Measurements from ENCODE around the gene LRBA. TPM values are rescaled to one million over a fixed set of nuclear protein-coding genes. Genes with fewer than 3 reads are reported as not detected.

Gene LRBA
- total and polyA plus RNA-seq, 2 of the 4 experiments (the other 2 are of a cell fraction): 10.2 to 51.6 TPM

GRCh38 chr4:150680651-150681050, 334.4 kb downstream of the LRBA start:
- WGBS, 2 experiments (ENCODE audit: extremely low coverage in 2 of 2, insufficient read length in 1 of 2): no CpG with 5 or more reads among the region's 5 CpGs
- no peak overlapping the region for H2BK20ac ChIP-seq (ENCODE audit: low read depth, low read length)
- no peak overlapping the region for H2BK120ac ChIP-seq (ENCODE audit: low read depth, low read length)
- H2AK9ac ChIP-seq (replicated peaks; ENCODE audit: low read depth, low read length, poor library complexity): no peak overlapping the region
- DNase-seq: no peak
- no peak overlapping the region for H4K8ac ChIP-seq (ENCODE audit: low read depth in 2 of 2, low read length in 2 of 2)
- no peaks in the 10 kb centered on the region for H3K27me3 ChIP-seq (ENCODE audit: control insufficient read depth, insufficient read depth, low read length)
- H3K27ac ChIP-seq (ENCODE audit: insufficient read depth, low read length): no peak overlapping the region
- H3K9me3 ChIP-seq (ENCODE audit: control insufficient read depth, insufficient read depth, low read length): no peaks in the 10 kb centered on the region
- H4K20me1 ChIP-seq (ENCODE audit: insufficient read depth, low read length): no peaks in the 10 kb centered on the region
- intact Hi-C loops (cut with micrococcal nuclease) (loop anchor here (5.0 kb wide), 1 partner anchor 52 kb away; no protein-coding TSS in a partner anchor), in situ Hi-C loops (cut with MboI; ENCODE audit: low sequenced_read_pairs) (no loop called here), dilution Hi-C loops (cut with HindIII; ENCODE audit: low sequenced_read_pairs, unreplicated experiment) (no loop called here)
- no peak overlapping the region for H4K91ac ChIP-seq (ENCODE audit: insufficient read depth, low read depth, low read length)
- no peak overlapping the region for H3K23ac ChIP-seq (ENCODE audit: low read depth, low read length)
- H3K36me3 ChIP-seq (ENCODE audit: control insufficient read depth, insufficient read depth, low read length): no peaks in the 10 kb centered on the region
- no peak overlapping the region for H3K4me2 ChIP-seq (ENCODE audit: low read depth, low read length)
- no peak overlapping the region for H2AFZ ChIP-seq (replicated peaks; ENCODE audit: low read length, poor library complexity)
- TF ChIP-seq MAFK (IDR thresholded peaks at IDR 0.05; ENCODE audit: low read depth, low read length) (no peak), RAD21 (IDR thresholded peaks at IDR 0.05; ENCODE audit: low read length) (no peak), CHD1 (IDR thresholded peaks at IDR 0.05; ENCODE audit: low read depth, low read length) (no peak), CEBPB (IDR thresholded peaks at IDR 0.05; ENCODE audit: low read depth, low read length) (no peak), ELK1 (IDR thresholded peaks at IDR 0.05; ENCODE audit: borderline replicate concordance, low read depth, low read length) (no peak), BHLHE40 (IDR thresholded peaks at IDR 0.05; ENCODE audit: low read depth, low read length) (no peak), RFX5 (IDR thresholded peaks at IDR 0.05; ENCODE audit: low read depth, low read length) (no peak), MXI1 (IDR thresholded peaks at IDR 0.05; ENCODE audit: borderline replicate concordance, low read depth, low read length) (no peak), NFE2L2 (IDR thresholded peaks at IDR 0.05; ENCODE audit: low read depth, low read length) (no peak), USF2 (IDR thresholded peaks at IDR 0.05; ENCODE audit: low read depth, low read length) (no peak)
- TF ChIP-seq, protein P1, sequence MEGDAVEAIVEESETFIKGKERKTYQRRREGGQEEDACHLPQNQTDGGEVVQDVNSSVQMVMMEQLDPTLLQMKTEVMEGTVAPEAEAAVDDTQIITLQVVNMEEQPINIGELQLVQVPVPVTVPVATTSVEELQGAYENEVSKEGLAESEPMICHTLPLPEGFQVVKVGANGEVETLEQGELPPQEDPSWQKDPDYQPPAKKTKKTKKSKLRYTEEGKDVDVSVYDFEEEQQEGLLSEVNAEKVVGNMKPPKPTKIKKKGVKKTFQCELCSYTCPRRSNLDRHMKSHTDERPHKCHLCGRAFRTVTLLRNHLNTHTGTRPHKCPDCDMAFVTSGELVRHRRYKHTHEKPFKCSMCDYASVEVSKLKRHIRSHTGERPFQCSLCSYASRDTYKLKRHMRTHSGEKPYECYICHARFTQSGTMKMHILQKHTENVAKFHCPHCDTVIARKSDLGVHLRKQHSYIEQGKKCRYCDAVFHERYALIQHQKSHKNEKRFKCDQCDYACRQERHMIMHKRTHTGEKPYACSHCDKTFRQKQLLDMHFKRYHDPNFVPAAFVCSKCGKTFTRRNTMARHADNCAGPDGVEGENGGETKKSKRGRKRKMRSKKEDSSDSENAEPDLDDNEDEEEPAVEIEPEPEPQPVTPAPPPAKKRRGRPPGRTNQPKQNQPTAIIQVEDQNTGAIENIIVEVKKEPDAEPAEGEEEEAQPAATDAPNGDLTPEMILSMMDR (conservative IDR thresholded peaks at IDR 0.05; ENCODE audit: low read depth, low read length): no peak
- peaks cover 2% of the 10 kb centered on the region; the same call in 1 of the 2 replicates for H3K9me1 ChIP-seq (ENCODE audit: insufficient read depth, low read length)
- ChIA-PET CTCF (interaction anchor here (1.5 kb wide), 1 partner anchor 19 kb away, joined by 3 read pairs; no protein-coding TSS in a partner anchor), POLR2A (ENCODE audit: unreplicated experiment) (no interaction called here)
- H3K18ac ChIP-seq (ENCODE audit: low read depth, low read length): no peak overlapping the region
- H2AK5ac ChIP-seq (ENCODE audit: low read depth, low read length): no peak overlapping the region
- H3K56ac ChIP-seq (ENCODE audit: extremely low read depth, insufficient read depth, low read length): no peak overlapping the region
- H3K4me1 ChIP-seq (ENCODE audit: control insufficient read depth, insufficient read depth, low read length): no peaks in the 10 kb centered on the region
- H3K4ac ChIP-seq (ENCODE audit: low read depth, low read length): no peak overlapping the region
- no peak overlapping the region for H3K9ac ChIP-seq (ENCODE audit: low read depth, low read length)
- BruUV-seq (replicated peaks): no TSS peak
- H3K4me3 ChIP-seq (ENCODE audit: insufficient read depth, low read depth, low read length): no peak overlapping the region
- no peak overlapping the region for H2BK5ac ChIP-seq (ENCODE audit: low read depth, low read length, poor library complexity, severe bottlenecking)
- H3K14ac ChIP-seq (replicated peaks; ENCODE audit: low read depth, low read length): no peak overlapping the region
- ATAC-seq (ENCODE audit: low read depth): no peak
- H4K5ac ChIP-seq (ENCODE audit: low read depth, low read length): no peak overlapping the region
- H3K79me1 ChIP-seq (ENCODE audit: low read depth in 1 of 2, low read length in 2 of 2): no peaks in the 10 kb centered on the region
- no peak overlapping the region for H2BK15ac ChIP-seq (ENCODE audit: low read depth, low read length)
